ENCODE results near the gene CEP350. TPM values are rescaled to one million over a fixed set of nuclear protein-coding genes. Genes with fewer than 3 reads are reported as not detected.

The CEP350 gene
- total and polyA plus RNA-seq, 2 of the 4 experiments (the other 2 are of a cell fraction): 5.0 to 36.4 TPM

- no peaks in the 10 kb centered on the region for H3K9me3 ChIP-seq (ENCODE audit: control insufficient read depth, insufficient read depth, low read length)
- no peak overlapping the region for H3K27ac ChIP-seq (ENCODE audit: insufficient read depth, low read length)
- H3K79me1 ChIP-seq (ENCODE audit: low read depth in 1 of 2, low read length in 2 of 2): peaks cover 11 to 19% of the 10 kb centered on the region in 2 experiments
- H3K9ac ChIP-seq (ENCODE audit: low read depth, low read length): no peak overlapping the region
- dilution Hi-C loops (cut with HindIII; ENCODE audit: low sequenced_read_pairs, unreplicated experiment) (no loop called here), in situ Hi-C loops (cut with MboI; ENCODE audit: low sequenced_read_pairs) (no loop called here), intact Hi-C loops (cut with micrococcal nuclease) (no loop called here)
- BruUV-seq (replicated peaks): no TSS peak
- ChIA-PET CTCF (no interaction called here), POLR2A (ENCODE audit: unreplicated experiment) (no interaction called here)
- no peaks in the 10 kb centered on the region for H4K20me1 ChIP-seq (ENCODE audit: insufficient read depth, low read length)
- no peak overlapping the region for H3K23ac ChIP-seq (ENCODE audit: low read depth, low read length)
- no peak overlapping the region for H4K91ac ChIP-seq (ENCODE audit: insufficient read depth, low read depth, low read length)
- no peak overlapping the region for H2AFZ ChIP-seq (replicated peaks; ENCODE audit: low read length, poor library complexity)
- no peak overlapping the region for H2BK5ac ChIP-seq (ENCODE audit: low read depth, low read length, poor library complexity, severe bottlenecking)
- no peak overlapping the region for H3K56ac ChIP-seq (ENCODE audit: extremely low read depth, insufficient read depth, low read length)
- ATAC-seq (ENCODE audit: low read depth): no peak
- DNase-seq: no peak
- H2BK20ac ChIP-seq (ENCODE audit: low read depth, low read length): no peak overlapping the region
- no peak overlapping the region for H2BK120ac ChIP-seq (ENCODE audit: low read depth, low read length)
- no peak overlapping the region for H3K4me2 ChIP-seq (ENCODE audit: low read depth, low read length)
- H3K4me3 ChIP-seq (ENCODE audit: insufficient read depth, low read depth, low read length): no peak overlapping the region
- peaks cover 3% of the 10 kb centered on the region; the same call in 1 of the 2 replicates for H3K9me1 ChIP-seq (ENCODE audit: insufficient read depth, low read length)
- H3K14ac ChIP-seq (replicated peaks; ENCODE audit: low read depth, low read length): no peak overlapping the region
- H3K18ac ChIP-seq (ENCODE audit: low read depth, low read length): no peak overlapping the region
- peaks cover 21% of the 10 kb centered on the region for H3K4me1 ChIP-seq (ENCODE audit: control insufficient read depth, insufficient read depth, low read length)
- no peak overlapping the region; the same call in 2 of the 3 replicates for H2BK15ac ChIP-seq (ENCODE audit: low read depth, low read length)
- no peak overlapping the region for H2AK5ac ChIP-seq (ENCODE audit: low read depth, low read length)
- no peak overlapping the region for H3K4ac ChIP-seq (ENCODE audit: low read depth, low read length)
- H3K36me3 ChIP-seq (ENCODE audit: control insufficient read depth, insufficient read depth, low read length): peaks cover 10% of the 10 kb centered on the region
- no CpG with 5 or more reads among the region's 1 CpG for WGBS, 2 experiments (ENCODE audit: extremely low coverage in 2 of 2, insufficient read length in 1 of 2)
- no peak overlapping the region for H4K8ac ChIP-seq (ENCODE audit: low read depth in 2 of 2, low read length in 2 of 2)
- no peak overlapping the region for H2AK9ac ChIP-seq (replicated peaks; ENCODE audit: low read depth, low read length, poor library complexity)
- H4K5ac ChIP-seq (ENCODE audit: low read depth, low read length): no peak overlapping the region
- H3K27me3 ChIP-seq (ENCODE audit: control insufficient read depth, insufficient read depth, low read length): no peaks in the 10 kb centered on the region
- TF ChIP-seq CTCF (conservative IDR thresholded peaks at IDR 0.05; ENCODE audit: low read depth, low read length) (no peak), MAFK (IDR thresholded peaks at IDR 0.05; ENCODE audit: low read depth, low read length) (no peak), CEBPB (IDR thresholded peaks at IDR 0.05; ENCODE audit: low read depth, low read length) (no peak), MAZ (IDR thresholded peaks at IDR 0.05; ENCODE audit: borderline replicate concordance, low read depth, low read length) (no peak), RCOR1 (IDR thresholded peaks at IDR 0.05; ENCODE audit: insufficient replicate concordance, low read length) (no peak), BHLHE40 (IDR thresholded peaks at IDR 0.05; ENCODE audit: low read depth, low read length) (no peak), POLR2A (IDR thresholded peaks at IDR 0.05; ENCODE audit: low read depth, low read length) (no peak), RFX5 (IDR thresholded peaks at IDR 0.05; ENCODE audit: low read depth, low read length) (no peak), USF2 (IDR thresholded peaks at IDR 0.05; ENCODE audit: low read depth, low read length) (no peak), FOS (IDR thresholded peaks at IDR 0.05; ENCODE audit: low read depth, low read length) (no peak), CHD1 (IDR thresholded peaks at IDR 0.05; ENCODE audit: low read depth, low read length) (no peak), RAD21 (IDR thresholded peaks at IDR 0.05; ENCODE audit: low read length) (no peak), MXI1 (IDR thresholded peaks at IDR 0.05; ENCODE audit: borderline replicate concordance, low read depth, low read length) (no peak), NFE2L2 (IDR thresholded peaks at IDR 0.05; ENCODE audit: low read depth, low read length) (no peak)
- TF ChIP-seq, protein P1, sequence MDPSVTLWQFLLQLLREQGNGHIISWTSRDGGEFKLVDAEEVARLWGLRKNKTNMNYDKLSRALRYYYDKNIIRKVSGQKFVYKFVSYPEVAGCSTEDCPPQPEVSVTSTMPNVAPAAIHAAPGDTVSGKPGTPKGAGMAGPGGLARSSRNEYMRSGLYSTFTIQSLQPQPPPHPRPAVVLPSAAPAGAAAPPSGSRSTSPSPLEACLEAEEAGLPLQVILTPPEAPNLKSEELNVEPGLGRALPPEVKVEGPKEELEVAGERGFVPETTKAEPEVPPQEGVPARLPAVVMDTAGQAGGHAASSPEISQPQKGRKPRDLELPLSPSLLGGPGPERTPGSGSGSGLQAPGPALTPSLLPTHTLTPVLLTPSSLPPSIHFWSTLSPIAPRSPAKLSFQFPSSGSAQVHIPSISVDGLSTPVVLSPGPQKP (IDR thresholded peaks at IDR 0.05; ENCODE audit: borderline replicate concordance, low read depth, low read length): no peak
Measured at GRCh38 chr1:180103819-180104218, 149.2 kb downstream of the CEP350 start.
